Left ventricle myocardium inferior (tissue), 1 donor: ENCODE data around the gene DACT2. TPM values are rescaled to one million over a fixed set of nuclear protein-coding genes. Genes with fewer than 3 reads are reported as not detected.

ENCODE experiments used
- DNase-seq: peaks from one replicate; pipeline ENCODE4 v3.0.0-alpha.2; 2020
- H3K27ac ChIP-seq: fragments of 200-600 bp; replicated peaks from 2 replicates; pipeline ENCODE4 v1.8.0; 2021
- H3K27me3 ChIP-seq: fragments of 200-600 bp; 2 replicates; pipeline ENCODE4 v1.8.0; 2021; ENCODE audit warnings: low read depth
- H3K36me3 ChIP-seq: fragments of 200-600 bp; 2 replicates; pipeline ENCODE4 v1.8.0; 2021
- H3K4me1 ChIP-seq: fragments of 200-600 bp; 2 replicates; pipeline ENCODE4 v1.8.0; 2021
- H3K4me3 ChIP-seq: fragments of 200-600 bp; 2 replicates; pipeline ENCODE4 v1.8.0; 2021; ENCODE audit warnings: mild to moderate bottlenecking, moderate library complexity
- H3K9me3 ChIP-seq: fragments of 200-600 bp; replicated peaks from 2 replicates; pipeline ENCODE4 v1.8.0; 2021
- intact Hi-C: fragments of 100-400 bp; cut with micrococcal nuclease; formaldehyde crosslinking; loops from one replicate; pipeline ENCODE4 v1.11.0; 2022
- total RNA-seq: library from RNA; stranded (reverse); fragmentation: NEBNext Ultra II Directional; extraction: Animal tissue kit (Norgen Biotek cat#: 25700); gene quantifications from one replicate; pipeline ENCODE4 v1.2.1, GENCODE V29; 2021
- TF ChIP-seq, protein P1 (sequence below): fragments of 200-600 bp; IDR thresholded peaks from 2 replicates; pipeline ENCODE4 v1.8.0; 2021; ENCODE audit warnings: antibody characterized with exemption, mild to moderate bottlenecking, borderline replicate concordance
- donor health status: DM: no; HTN: yes; CAD: no; lungs with severe emphysema.

The DACT2 gene
- total RNA-seq, 1 donor from 2014 or later, result 2.3 TPM

DNA sequence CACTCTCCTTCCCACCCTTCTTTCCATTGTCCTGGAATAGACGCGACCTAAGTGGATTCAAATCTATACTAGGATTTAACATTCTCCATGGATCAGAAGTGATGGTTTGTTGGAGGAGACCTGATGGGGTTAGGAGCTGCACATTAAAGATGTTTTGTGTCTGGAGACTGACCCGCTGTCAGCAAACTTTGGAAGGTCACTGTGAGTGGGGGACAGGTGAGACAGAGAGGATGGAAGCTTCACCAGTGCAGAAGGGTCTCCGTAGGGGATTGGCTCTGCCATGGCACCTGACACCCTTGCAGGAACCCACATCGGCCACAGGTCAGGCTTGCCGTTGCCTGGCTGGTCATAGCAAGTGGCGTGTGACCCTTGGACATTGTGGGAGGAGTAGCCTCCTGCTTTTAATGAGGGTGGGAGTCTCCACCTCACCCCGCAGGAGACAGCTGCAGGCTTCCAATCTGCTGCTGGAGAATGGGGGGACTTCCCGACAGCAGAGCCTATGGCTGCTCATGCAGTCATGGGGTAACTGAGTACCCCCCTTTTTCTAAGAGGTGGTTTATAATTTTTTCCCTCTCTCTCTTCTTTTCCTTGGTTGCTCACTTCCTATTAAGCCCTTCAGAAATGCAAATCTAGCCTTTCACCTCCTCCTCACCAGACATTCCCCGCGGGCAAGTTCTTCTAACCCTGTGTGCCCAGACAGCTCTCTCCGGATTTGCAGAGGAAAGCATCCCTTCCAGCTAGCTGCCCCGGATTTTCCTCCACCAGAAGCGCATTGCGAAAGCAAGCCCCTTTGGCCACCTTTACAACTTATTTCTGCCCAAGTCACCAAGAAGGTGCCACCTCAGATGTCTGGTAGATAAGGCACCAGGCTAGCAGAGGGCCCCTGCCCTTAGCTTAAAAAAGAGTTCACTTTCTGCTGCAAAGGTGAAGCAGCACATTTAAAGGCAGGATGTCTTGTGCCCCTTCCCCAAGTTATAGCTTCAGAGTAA, 53.5 kb downstream of the DACT2 start:
- Histone ChIP-seq H3K27ac (no peak overlapping the region), H3K9me3 (no peaks in the 10 kb centered on the region), H3K27me3 (peaks cover 89% of the 10 kb centered on the region), H3K4me3 (no peak overlapping the region), H3K36me3 (no peaks in the 10 kb centered on the region), H3K4me1 (no peaks in the 10 kb centered on the region)
- intact Hi-C loops, result no loop called here
- DNase-seq, result no peak
- TF ChIP-seq, protein P1, sequence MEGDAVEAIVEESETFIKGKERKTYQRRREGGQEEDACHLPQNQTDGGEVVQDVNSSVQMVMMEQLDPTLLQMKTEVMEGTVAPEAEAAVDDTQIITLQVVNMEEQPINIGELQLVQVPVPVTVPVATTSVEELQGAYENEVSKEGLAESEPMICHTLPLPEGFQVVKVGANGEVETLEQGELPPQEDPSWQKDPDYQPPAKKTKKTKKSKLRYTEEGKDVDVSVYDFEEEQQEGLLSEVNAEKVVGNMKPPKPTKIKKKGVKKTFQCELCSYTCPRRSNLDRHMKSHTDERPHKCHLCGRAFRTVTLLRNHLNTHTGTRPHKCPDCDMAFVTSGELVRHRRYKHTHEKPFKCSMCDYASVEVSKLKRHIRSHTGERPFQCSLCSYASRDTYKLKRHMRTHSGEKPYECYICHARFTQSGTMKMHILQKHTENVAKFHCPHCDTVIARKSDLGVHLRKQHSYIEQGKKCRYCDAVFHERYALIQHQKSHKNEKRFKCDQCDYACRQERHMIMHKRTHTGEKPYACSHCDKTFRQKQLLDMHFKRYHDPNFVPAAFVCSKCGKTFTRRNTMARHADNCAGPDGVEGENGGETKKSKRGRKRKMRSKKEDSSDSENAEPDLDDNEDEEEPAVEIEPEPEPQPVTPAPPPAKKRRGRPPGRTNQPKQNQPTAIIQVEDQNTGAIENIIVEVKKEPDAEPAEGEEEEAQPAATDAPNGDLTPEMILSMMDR, result no peak

- H3K9me3 ChIP-seq, result no peaks in the 10 kb centered on the region
- H3K4me1 ChIP-seq, result no peaks in the 10 kb centered on the region
- H3K27me3 ChIP-seq, result peaks cover 89% of the 10 kb centered on the region
- H3K4me3 ChIP-seq, result no peak overlapping the region
- TF ChIP-seq, protein P1, result no peak
- no peak for DNase-seq
- H3K36me3 ChIP-seq, result no peaks in the 10 kb centered on the region
- no peak overlapping the region for H3K27ac ChIP-seq
- intact Hi-C loops, result no loop called here
Observed at GRCh38 chr6:168265394-168265793, 54.2 kb downstream of the DACT2 start.

- H3K4me3 ChIP-seq, result no peak overlapping the region
- H3K27me3 ChIP-seq, result peaks cover 91% of the 10 kb centered on the region
- intact Hi-C loops, result no loop called here
- DNase-seq, result no peak
- TF ChIP-seq, protein P1, result no peak
- no peak overlapping the region for H3K27ac ChIP-seq
- H3K4me1 ChIP-seq, result no peaks in the 10 kb centered on the region
- H3K36me3 ChIP-seq, result no peaks in the 10 kb centered on the region
- H3K9me3 ChIP-seq, result no peaks in the 10 kb centered on the region
Observed at GRCh38 chr6:168264593-168265335, 54.8 kb downstream of the DACT2 start.

DNA sequence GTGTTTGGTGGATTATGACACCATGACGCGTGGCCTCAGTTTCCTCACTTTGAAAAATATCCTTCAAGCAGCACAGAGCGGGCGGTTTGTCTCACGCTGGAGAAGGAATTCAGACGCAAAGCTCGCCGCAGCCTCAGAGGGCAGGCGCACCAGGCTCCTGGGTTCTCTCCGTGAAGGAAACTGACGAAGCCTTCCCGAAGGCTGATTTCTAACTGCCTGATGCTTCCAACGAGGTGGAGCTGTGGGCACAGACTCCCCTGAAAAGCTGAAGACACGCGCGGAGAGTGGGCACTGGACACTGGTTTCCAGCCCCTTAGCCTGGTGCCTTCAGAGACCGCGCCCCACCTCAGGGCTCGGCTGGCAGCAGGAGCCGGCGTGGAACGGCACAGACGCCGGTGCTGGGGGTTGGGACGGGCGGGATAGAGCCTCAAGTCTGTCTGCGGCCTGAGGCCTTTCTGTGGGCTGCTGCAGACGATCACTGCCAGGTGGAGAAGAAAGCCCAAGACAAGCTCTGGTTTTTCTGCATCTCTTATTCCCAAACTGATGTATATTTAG, 56.1 kb downstream of the DACT2 start:
- TF ChIP-seq, protein P1, result no peak

DNA sequence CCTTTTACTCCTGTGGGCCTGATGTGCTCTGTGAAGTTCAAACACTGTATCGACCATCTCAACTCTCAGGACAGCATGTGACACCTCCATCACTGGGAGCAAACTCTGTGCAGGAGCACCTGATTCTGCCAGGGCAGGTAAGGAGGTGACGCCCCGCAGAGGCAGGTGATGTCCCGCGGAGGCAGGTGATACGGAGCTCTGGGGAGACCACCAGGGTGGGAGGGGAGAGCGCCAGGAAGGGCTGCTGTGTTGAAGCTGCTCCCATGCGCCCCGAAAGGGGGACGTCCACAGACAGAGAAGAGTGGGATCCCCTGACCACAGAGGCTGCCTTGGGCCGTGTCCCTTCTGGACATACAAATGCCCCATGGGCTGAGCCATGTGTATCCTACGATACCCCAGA, 58.3 kb downstream of the DACT2 start:
- peaks cover 1% of the 10 kb centered on the region for H3K9me3 ChIP-seq
- peaks cover 83% of the 10 kb centered on the region for H3K27me3 ChIP-seq
- no peak overlapping the region for H3K27ac ChIP-seq
- intact Hi-C loops, result no loop called here
- no peak overlapping the region for H3K4me3 ChIP-seq
- no peak for DNase-seq
- H3K4me1 ChIP-seq, result no peaks in the 10 kb centered on the region
- no peaks in the 10 kb centered on the region for H3K36me3 ChIP-seq
- TF ChIP-seq, protein P1, result no peak

More for the DNA sequence above, 56.1 kb downstream of the DACT2 start:
- Histone ChIP-seq H3K27me3 (peaks cover 91% of the 10 kb centered on the region), H3K4me3 (no peak overlapping the region), H3K9me3 (no peaks in the 10 kb centered on the region), H3K4me1 (no peaks in the 10 kb centered on the region), H3K36me3 (no peaks in the 10 kb centered on the region), H3K27ac (no peak overlapping the region)
- no peak for DNase-seq
- intact Hi-C loops, result no loop called here
